NT2/D1 (cell line): ENCODE measurements around the gene EN2.

Experiments used
- YY1 ChIP-seq: IDR thresholded peaks from 2 replicates; pipeline ENCODE4 v1.6.1; 2011; ENCODE audit not compliant: insufficient read length, insufficient read depth
- ZNF274 ChIP-seq: IDR thresholded peaks from 2 replicates; pipeline ENCODE4 v1.6.1; 2011; ENCODE audit warnings: mild to moderate bottlenecking, low read depth, low read length

- TF ChIP-seq YY1, result no peak
- TF ChIP-seq ZNF274, result no peak
Observed at GRCh38 chr7:155441856-155442255, 16.1 kb upstream of the EN2 start.
